Occipital lobe (tissue), 2 donors: ENCODE measurements around the gene ELL2. TPM values are rescaled to one million over a fixed set of nuclear protein-coding genes. Genes with fewer than 3 reads are reported as not detected.

Experiments
- DNase-seq: peaks from one replicate; lab custom pipeline; 2025; lab: John Stamatoyannopoulos, UW
- total RNA-seq: library from RNA; depleted of rRNA; stranded (reverse); fragments of >200 nt; gene quantifications from one replicate; pipeline ENCODE4 v1.2.3, GENCODE V29; 2014

ELL2 gene
- total RNA-seq, 1 donor from 2014 or later, result 35.6 TPM

- no peak for DNase-seq
These were observed 21.9 kb upstream of the ELL2 start for GRCh38 chr5:95983509-95983908.

- DNase-seq, result no peak
These were observed 21.4 kb upstream of the ELL2 start for GRCh38 chr5:95983080-95983479.

GRCh38 chr5:95976606-95977005, 15.0 kb upstream of the ELL2 start:
- no peak for DNase-seq

- DNase-seq, result no peak
These were observed 14.1 kb upstream of the ELL2 start for GRCh38 chr5:95975703-95976102.

- no peak for DNase-seq
These were observed 12.2 kb upstream of the ELL2 start for GRCh38 chr5:95973793-95974325.

- DNase-seq, result no peak
These were observed 10.5 kb upstream of the ELL2 start for GRCh38 chr5:95972196-95972595.

GRCh38 chr5:95970359-95970704, 8.7 kb upstream of the ELL2 start:
- DNase-seq, result no peak

GRCh38 chr5:95969651-95970358, 8.2 kb upstream of the ELL2 start:
- no peak for DNase-seq

GRCh38 chr5:95969055-95969454, 7.4 kb upstream of the ELL2 start:
- no peak for DNase-seq

GRCh38 chr5:95967236-95967635, 5.6 kb upstream of the ELL2 start:
- DNase-seq, result no peak

- no peak for DNase-seq
These were observed 4.4 kb upstream of the ELL2 start for GRCh38 chr5:95966005-95966404.

- no peak for DNase-seq
These were observed 2.2 kb upstream of the ELL2 start for GRCh38 chr5:95963650-95964410.

- no peak for DNase-seq
These were observed 1.1 kb upstream of the ELL2 start for GRCh38 chr5:95962785-95963184.

- DNase-seq, result no peak
These were observed 773 bp upstream of the ELL2 start for GRCh38 chr5:95962475-95962773.

- peak; percentile 61 for DNase-seq
These were observed 709 bp downstream of the ELL2 start for GRCh38 chr5:95960667-95961616.

- DNase-seq, result peak; percentile 46
These were observed 1.6 kb downstream of the ELL2 start for GRCh38 chr5:95959888-95960666.

- peak; percentile 35 for DNase-seq
These were observed 2.4 kb downstream of the ELL2 start for GRCh38 chr5:95959051-95959887.

- no peak for DNase-seq
These were observed 3.2 kb downstream of the ELL2 start for GRCh38 chr5:95958310-95959014.

GRCh38 chr5:95957561-95958203, 4.0 kb downstream of the ELL2 start:
- no peak for DNase-seq
